GOT3 (cell line): Measurements from ENCODE around the gene CDCP1.
"Not testable (repeated sequence)": the region's sequence is repeated elsewhere in the genome, so short reads cannot be mapped to it uniquely, and the experiment has no call there.

Experiments
- DNase-seq: peaks from one replicate; lab custom pipeline; 2025; ENCODE audit warnings: mixed read lengths; lab: John Stamatoyannopoulos, UW

The CDCP1 gene

GRCh38 chr3:45171283-45171682 is 25.1 kb upstream of the CDCP1 start:
- DNase-seq, result no peak

- no peak for DNase-seq
Observed at GRCh38 chr3:45170096-45170495, 23.9 kb upstream of the CDCP1 start.

GRCh38 chr3:45169125-45169904 is 23.1 kb upstream of the CDCP1 start:
- no peak for DNase-seq

- DNase-seq, result no peak
Observed at GRCh38 chr3:45168451-45168850, 22.3 kb upstream of the CDCP1 start.

GRCh38 chr3:45167011-45167911 is 21.1 kb upstream of the CDCP1 start:
- peak; percentile 30 for DNase-seq

GRCh38 chr3:45166321-45166879 is 20.2 kb upstream of the CDCP1 start:
- DNase-seq, result no peak

GRCh38 chr3:45165497-45166283 is 19.5 kb upstream of the CDCP1 start:
- DNase-seq, result no peak

- DNase-seq, result no peak
Observed at GRCh38 chr3:45164056-45164455, 17.9 kb upstream of the CDCP1 start.

- no peak for DNase-seq
Observed at GRCh38 chr3:45163481-45163880, 17.3 kb upstream of the CDCP1 start.

GRCh38 chr3:45154641-45155147 is 8.5 kb upstream of the CDCP1 start:
- no peak for DNase-seq

- no peak for DNase-seq
Observed at GRCh38 chr3:45153658-45154437, 7.7 kb upstream of the CDCP1 start.

GRCh38 chr3:45152307-45152706 is 6.1 kb upstream of the CDCP1 start:
- DNase-seq, result no peak

GRCh38 chr3:45151100-45151499 is 4.9 kb upstream of the CDCP1 start:
- DNase-seq, result no peak

- no peak for DNase-seq
Observed at GRCh38 chr3:45148921-45149320, 2.7 kb upstream of the CDCP1 start.

- DNase-seq, result no peak
Observed at GRCh38 chr3:45145223-45145622, 955 bp downstream of the CDCP1 start.

- DNase-seq, result no peak
Observed at GRCh38 chr3:45143673-45144671, 2.2 kb downstream of the CDCP1 start.

- not testable (repeated sequence) for DNase-seq
Observed at GRCh38 chr3:45140770-45141155, 5.4 kb downstream of the CDCP1 start.

- DNase-seq, result no peak
Observed at GRCh38 chr3:45140141-45140769, 5.9 kb downstream of the CDCP1 start.
